ENCODE results near the gene CST9L.
"Not testable (repeated sequence)": the region's sequence is repeated elsewhere in the genome, so short reads cannot be mapped to it uniquely, and the experiment has no call there.

Gene CST9L

GRCh38 chr20:23585808-23586734 lies 17.8 kb upstream of the CST9L start:
- DNase-seq, result no peak

- no peak for DNase-seq
Measured at GRCh38 chr20:23585449-23585807, 17.1 kb upstream of the CST9L start.

- DNase-seq, result no peak
Measured at GRCh38 chr20:23584434-23585199, 16.3 kb upstream of the CST9L start.

- no peak for DNase-seq
Measured at GRCh38 chr20:23583526-23583925, 15.2 kb upstream of the CST9L start.

- no peak for DNase-seq
Measured at GRCh38 chr20:23582293-23582692, 14.0 kb upstream of the CST9L start.

GRCh38 chr20:23581833-23582232 lies 13.5 kb upstream of the CST9L start:
- not testable (repeated sequence) for DNase-seq

GRCh38 chr20:23574977-23575376 lies 6.7 kb upstream of the CST9L start:
- no peak for DNase-seq

- peak; percentile 16 for DNase-seq
Measured at GRCh38 chr20:23570178-23570760, 2.0 kb upstream of the CST9L start.

- DNase-seq, result no peak
Measured at GRCh38 chr20:23569570-23569969, 1.3 kb upstream of the CST9L start.

- no peak for DNase-seq
Measured at GRCh38 chr20:23568971-23569330, 667 bp upstream of the CST9L start.

- DNase-seq, result no peak
Measured at GRCh38 chr20:23566199-23566932, 1.9 kb downstream of the CST9L start.

- DNase-seq, result no peak
Measured at GRCh38 chr20:23565503-23566045, 2.7 kb downstream of the CST9L start.

GRCh38 chr20:23564927-23565326 lies 3.4 kb downstream of the CST9L start:
- no peak for DNase-seq

GRCh38 chr20:23562721-23563342 lies 5.5 kb downstream of the CST9L start:
- DNase-seq, result no peak

GRCh38 chr20:23554401-23554800 lies 13.9 kb downstream of the CST9L start:
- DNase-seq, result no peak

- DNase-seq, result no peak
Measured at GRCh38 chr20:23551786-23552185, 16.5 kb downstream of the CST9L start.

- no peak for DNase-seq
Measured at GRCh38 chr20:23551383-23551782, 16.9 kb downstream of the CST9L start.

- no peak for DNase-seq
Measured at GRCh38 chr20:23550227-23550626, 18.1 kb downstream of the CST9L start.

GRCh38 chr20:23548408-23548807 lies 19.9 kb downstream of the CST9L start:
- DNase-seq, result no peak

- DNase-seq, result no peak
Measured at GRCh38 chr20:23547613-23548012, 20.7 kb downstream of the CST9L start.

GRCh38 chr20:23546435-23547144 lies 21.7 kb downstream of the CST9L start:
- no peak for DNase-seq

GRCh38 chr20:23544133-23544532 lies 24.2 kb downstream of the CST9L start:
- DNase-seq, result no peak
